SJSA1 (cell line): Measurements from ENCODE around the gene APC2. TPM values are rescaled to one million over a fixed set of nuclear protein-coding genes. Genes with fewer than 3 reads are reported as not detected.
A peak's percentile ranks its signal among the peaks of the same experiment; 100 is the strongest.

Experiments
- DNase-seq, 2 experiments: peaks; one replicate each; pipeline ENCODE4 v3.0.0-alpha.2; 2015 to 2020; ENCODE audit warnings: low spot score in 2 of 2, low read depth in 1 of 2
- H3K27ac ChIP-seq: fragments of 250-450 bp; sonication (Bioruptor Pico); 2 replicates; pipeline ENCODE4 v1.5.1; 2020; ENCODE audit warnings: mild to moderate bottlenecking, moderate library complexity
- H3K27me3 ChIP-seq: fragments of 250-450 bp; sonication (Bioruptor Pico); replicated peaks from 2 replicates; pipeline ENCODE4 v1.5.1; 2020; ENCODE audit warnings: mild to moderate bottlenecking, moderate library complexity
- H3K36me3 ChIP-seq: fragments of 250-450 bp; sonication (Bioruptor Pico); 2 replicates; pipeline ENCODE4 v1.5.1; 2020; ENCODE audit warnings: mild to moderate bottlenecking
- H3K4me1 ChIP-seq: fragments of 250-450 bp; sonication (Bioruptor Pico); replicated peaks from 2 replicates; pipeline ENCODE4 v1.6.1; 2021; ENCODE audit warnings: mild to moderate bottlenecking
- H3K4me3 ChIP-seq: fragments of 250-450 bp; sonication (Bioruptor Pico); 2 replicates; pipeline ENCODE4 v1.5.1; 2020; ENCODE audit warnings: mild to moderate bottlenecking
- H3K9me3 ChIP-seq: fragments of 250-450 bp; sonication (Bioruptor Pico); replicated peaks from 2 replicates; pipeline ENCODE4 v1.5.1; 2020; ENCODE audit warnings: mild to moderate bottlenecking
- total RNA-seq: library from RNA; depleted of rRNA; stranded (reverse); fragments of >200 nt; shearing (Covaris generic); gene quantifications from 2 replicates; pipeline ENCODE4 v1.2.3, GENCODE V29; 2014

APC2 gene
- total RNA-seq, 1 experiment from 2014 or later = not detected

DNA sequence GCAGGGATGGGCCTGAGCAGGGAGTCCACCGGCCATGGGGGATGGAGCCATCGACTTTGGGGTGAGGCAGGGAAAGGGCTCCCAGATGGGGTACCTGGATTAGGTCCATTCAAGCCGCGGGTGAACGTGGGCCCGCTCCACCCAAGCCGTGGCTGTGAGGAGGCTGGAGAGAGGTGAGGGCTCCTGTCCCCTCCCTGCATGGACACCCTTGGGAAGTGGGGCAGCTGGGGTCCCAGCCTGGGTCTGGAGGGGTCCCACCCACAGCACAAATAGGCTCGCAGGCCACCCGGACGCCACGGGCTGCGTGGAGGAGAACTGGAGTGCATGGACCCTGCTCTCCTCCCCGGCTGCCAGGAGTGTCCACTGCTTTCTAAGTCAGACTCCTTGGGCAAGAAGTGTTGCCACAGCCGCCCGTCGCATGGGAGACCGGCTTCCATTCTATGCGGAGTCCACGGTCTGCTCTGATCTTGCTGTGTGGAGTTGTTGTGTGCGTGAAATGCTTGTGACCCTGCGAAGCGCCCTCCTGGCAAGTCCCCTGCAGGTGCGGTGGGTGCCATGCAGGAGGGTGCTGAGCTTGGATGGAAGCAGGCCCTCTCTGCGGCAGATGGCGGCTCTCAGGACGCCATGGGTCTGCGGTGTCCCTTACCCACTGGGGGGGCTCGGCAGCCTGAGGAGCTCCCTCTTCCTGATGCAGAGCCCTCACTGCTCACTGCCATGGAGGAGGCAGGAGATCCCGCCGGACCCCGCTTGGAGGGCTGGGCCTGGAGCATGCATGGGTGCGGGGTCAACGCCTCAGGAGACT, 40.5 kb upstream of the APC2 start:
- H3K4me1 ChIP-seq = peaks cover 30% of the 10 kb centered on the region
- H3K36me3 ChIP-seq = peaks cover 67% of the 10 kb centered on the region
- no peak for DNase-seq
- peak overlapping the region; percentile 91; the same call in 1 of the 2 replicates for H3K27ac ChIP-seq
- H3K27me3 ChIP-seq = no peaks in the 10 kb centered on the region
- peak overlapping the region; percentile 98 for H3K4me3 ChIP-seq
- H3K9me3 ChIP-seq = no peaks in the 10 kb centered on the region; the same call in 1 of the 2 replicates

DNA sequence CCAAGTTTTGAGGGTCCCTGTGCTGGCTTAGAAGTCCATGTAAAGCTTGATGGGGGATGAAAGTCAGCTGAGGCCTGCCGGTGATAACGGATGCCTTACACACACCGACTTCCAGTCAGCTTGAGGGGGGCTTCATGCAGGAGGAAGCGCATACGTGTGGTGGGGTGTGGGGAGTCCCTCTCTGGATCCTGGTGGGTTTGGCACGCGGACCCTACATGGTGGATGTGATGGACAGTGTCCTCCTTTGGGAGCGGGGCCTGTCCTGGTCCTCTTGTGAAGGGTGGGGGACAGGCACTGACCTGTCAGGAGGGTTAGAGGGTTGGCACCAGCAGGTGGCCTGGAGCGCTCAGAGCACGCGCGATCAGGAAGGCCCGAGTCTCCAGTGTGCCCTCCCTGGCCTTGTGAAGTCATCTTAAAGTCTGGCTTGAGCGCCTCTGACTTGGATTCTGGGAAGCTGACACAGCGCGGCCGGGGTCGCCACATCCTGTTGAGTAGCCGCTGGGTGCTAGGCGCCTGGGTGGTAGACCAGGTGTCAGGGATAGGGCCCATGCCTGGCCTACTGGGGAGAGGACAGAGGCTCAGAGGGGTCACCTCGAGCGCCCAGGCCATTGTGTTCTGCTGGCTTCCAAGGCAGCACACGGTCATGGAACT, 39.7 kb upstream of the APC2 start:
- Histone ChIP-seq H3K4me3 (no peak overlapping the region), H3K27ac (no peak overlapping the region), H3K4me1 (peaks cover 30% of the 10 kb centered on the region), H3K36me3 (peaks cover 71% of the 10 kb centered on the region), H3K27me3 (no peaks in the 10 kb centered on the region), H3K9me3 (no peaks in the 10 kb centered on the region; the same call in 1 of the 2 replicates)
- DNase-seq = no peak

DNA sequence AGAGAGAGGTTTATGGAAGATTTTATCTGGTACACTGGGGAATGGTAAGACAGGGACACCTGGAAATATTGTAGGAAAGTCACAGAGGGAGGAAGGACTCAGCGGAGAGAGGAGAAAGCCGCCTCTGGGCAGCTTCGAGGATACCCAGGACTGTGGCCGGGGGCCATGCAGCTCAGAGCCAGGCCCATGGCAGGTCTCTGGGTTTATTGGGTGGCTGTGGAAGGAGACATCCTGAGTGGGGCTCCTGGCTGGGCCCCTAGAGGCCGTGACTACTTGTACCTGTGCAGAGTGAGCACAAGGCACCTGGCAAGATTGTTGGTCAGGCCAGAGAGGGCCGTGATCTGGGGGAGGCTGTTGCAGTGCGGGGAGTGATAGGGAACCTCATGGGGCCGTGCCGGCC, 39.1 kb upstream of the APC2 start:
- no peaks in the 10 kb centered on the region; the same call in 1 of the 2 replicates for H3K9me3 ChIP-seq
- peaks cover 75% of the 10 kb centered on the region for H3K36me3 ChIP-seq
- H3K4me1 ChIP-seq = peaks cover 30% of the 10 kb centered on the region
- no peak overlapping the region for H3K27ac ChIP-seq
- DNase-seq = no peak
- H3K27me3 ChIP-seq = no peaks in the 10 kb centered on the region
- H3K4me3 ChIP-seq = no peak overlapping the region

DNA sequence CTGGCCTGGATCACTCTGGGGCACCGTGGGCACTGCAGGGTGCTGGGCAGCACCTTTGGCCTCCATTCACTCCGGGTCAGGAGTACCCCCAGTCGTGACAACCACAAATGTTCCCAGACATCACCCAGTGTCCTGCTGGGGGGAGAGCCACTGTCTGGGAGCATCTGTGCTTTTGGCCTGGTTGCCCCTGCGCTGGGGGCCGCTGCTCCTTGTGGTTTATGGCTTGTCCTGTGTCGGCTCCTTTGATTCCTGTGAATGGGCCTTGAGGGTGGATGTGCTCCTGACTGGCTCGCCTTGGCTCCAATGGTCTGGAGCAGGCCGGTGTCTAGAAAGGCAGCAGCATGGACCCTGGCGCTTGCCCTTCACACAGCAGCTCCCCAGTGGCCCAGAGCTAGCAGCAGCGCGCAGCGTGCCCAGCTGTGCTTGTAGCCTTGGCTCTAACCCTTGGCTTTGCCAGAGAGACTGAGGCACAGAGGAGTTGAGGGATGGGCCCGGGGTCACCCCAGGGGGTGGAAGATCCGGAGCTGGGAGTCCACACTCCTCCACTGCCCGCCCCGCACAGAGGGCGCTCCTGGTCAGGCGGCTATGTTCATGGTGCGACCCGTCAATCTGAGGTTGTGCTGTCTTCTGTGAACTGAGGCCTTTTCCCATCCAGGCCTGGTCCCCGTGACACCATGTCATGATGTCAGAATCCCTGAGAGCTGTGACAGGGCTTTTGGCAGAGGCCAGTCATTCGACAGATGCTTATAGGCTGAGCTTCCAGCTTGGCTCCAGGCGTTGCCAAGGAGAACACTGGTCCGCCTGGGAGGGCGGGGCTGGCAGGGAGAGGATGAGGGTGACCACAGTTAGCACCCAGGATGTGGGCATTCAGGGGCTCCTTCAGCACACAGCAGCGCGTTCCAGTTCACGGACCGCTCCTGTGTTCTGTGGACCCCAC, 38.4 kb upstream of the APC2 start:
- no peak for DNase-seq
- H3K4me1 ChIP-seq = peaks cover 29% of the 10 kb centered on the region
- H3K36me3 ChIP-seq = peaks cover 83% of the 10 kb centered on the region
- H3K4me3 ChIP-seq = no peak overlapping the region
- H3K27me3 ChIP-seq = no peaks in the 10 kb centered on the region
- H3K27ac ChIP-seq = no peak overlapping the region
- no peaks in the 10 kb centered on the region; the same call in 1 of the 2 replicates for H3K9me3 ChIP-seq

DNA sequence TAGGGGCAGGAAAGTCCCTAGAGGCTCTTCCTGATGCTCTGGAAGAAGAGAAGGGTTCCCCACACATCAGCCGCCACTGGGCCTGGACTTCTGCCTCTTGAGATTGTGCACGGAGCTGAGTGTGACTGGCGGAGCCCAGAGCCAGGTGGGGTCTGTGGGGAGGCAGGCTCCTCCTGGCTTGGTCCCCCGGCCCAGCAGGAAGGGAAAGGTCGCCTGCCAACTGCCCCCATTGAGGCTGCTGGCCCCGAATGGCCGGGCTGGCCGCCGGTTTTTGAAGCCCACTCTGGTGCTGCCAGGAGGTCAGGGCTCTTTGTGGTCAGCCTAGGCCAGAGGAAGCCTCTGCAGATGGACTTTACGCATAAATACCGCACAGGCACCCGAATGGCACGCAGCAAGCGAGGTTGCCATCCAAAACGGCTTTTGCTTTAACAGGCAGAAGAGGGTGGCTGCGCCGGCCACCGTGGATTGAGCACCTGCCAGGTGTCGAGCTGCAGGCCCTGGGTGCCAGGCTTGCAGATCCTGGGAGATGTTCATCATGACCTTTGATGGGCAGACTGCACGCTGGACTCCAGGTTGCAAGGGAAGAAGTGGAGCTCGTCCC, 37.5 kb upstream of the APC2 start:
- H3K4me3 ChIP-seq = no peak overlapping the region
- DNase-seq = no peak
- H3K36me3 ChIP-seq = peaks cover 92% of the 10 kb centered on the region
- no peaks in the 10 kb centered on the region; the same call in 1 of the 2 replicates for H3K9me3 ChIP-seq
- peaks cover 23% of the 10 kb centered on the region for H3K4me1 ChIP-seq
- no peak overlapping the region for H3K27ac ChIP-seq
- no peaks in the 10 kb centered on the region for H3K27me3 ChIP-seq

DNA sequence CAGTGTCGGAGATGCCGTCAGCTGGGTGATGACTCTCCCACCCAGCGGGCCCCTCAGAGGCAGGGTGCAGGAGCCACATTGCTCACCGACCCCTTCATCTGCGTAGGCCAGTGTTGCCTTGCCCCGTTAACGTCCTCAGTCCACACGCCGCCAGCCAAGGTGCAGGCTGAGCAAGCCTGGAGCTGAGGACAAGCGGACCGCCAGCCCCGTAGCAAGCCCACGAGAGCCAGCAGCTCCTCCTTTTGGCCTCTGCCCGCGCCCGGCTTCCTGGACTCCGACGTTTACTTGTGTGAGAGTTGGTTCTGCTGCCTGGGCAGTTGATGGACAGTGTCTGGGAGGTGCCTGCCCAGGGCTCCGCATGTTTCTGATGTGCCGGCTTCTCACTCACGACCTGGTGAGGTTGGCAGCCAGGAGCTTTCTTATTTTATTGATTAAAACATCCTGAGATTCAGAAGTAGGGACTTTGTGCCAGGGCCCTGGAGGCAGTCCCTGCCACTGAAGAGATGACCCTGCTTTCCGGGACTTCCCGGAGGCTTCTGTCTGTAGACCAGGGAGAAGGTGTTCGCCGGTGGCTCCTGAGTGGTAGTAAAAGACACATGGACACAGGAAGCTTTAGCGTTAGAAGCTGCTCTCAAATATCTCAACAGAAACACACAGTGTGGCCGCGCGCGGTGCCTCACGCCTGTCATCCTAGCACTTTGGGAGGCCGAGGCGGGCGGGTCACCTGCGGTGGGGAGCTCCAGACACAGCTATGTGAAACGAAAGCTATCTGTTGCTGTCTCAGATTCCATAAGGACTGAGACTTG, 36.7 kb upstream of the APC2 start:
- H3K4me1 ChIP-seq = peaks cover 23% of the 10 kb centered on the region

DNA sequence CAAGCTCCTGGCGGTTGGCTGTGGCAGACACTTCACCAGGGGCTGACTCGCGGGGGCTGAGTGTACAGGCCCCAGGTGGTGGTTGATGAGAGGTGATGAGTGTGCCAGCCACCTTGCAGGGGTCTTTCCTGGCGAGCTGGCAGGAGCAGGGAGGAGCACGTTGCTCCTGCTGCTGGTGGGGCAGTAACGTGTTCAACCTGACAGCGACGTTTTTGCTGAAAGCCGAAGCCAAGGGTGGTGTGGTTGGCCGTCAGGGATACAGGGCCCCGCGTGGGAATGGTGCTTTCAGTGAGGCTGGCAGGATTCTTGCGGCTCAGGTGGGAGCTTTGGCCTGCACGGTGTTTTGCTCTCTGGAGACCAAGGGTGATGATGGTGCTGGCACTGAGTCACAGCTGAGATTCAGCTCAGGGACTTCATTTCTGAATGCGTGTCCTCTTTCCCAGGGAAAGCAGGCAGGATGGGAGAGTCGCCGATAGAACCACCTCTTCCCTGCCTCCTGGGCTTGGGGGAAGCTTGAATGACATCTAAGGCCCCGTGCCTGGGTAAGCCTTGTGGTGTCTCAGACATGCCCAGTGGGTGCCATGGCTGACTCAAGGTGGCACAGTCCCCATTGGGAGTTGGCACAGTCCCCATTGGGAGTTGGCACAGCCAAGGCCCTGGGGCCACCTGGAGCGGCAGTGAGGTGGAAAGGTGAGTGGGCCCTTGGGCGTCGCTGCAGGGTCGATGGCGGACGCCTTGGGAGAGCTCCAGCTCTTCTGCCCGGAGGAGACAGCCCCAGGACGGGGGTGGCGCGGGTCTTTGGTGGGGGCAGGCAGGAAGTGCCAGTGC, 33.7 kb upstream of the APC2 start:
- Histone ChIP-seq H3K27me3 (no peaks in the 10 kb centered on the region), H3K4me3 (no peak overlapping the region), H3K27ac (no peak overlapping the region), H3K9me3 (no peaks in the 10 kb centered on the region), H3K4me1 (no peaks in the 10 kb centered on the region), H3K36me3 (peaks cover 83% of the 10 kb centered on the region)
- no peak for DNase-seq

More for the DNA sequence above, 36.7 kb upstream of the APC2 start:
- H3K27me3 ChIP-seq = no peaks in the 10 kb centered on the region
- H3K36me3 ChIP-seq = peaks cover 92% of the 10 kb centered on the region
- DNase-seq = no peak
- no peaks in the 10 kb centered on the region for H3K9me3 ChIP-seq
- no peak overlapping the region for H3K27ac ChIP-seq
- H3K4me3 ChIP-seq = no peak overlapping the region

DNA sequence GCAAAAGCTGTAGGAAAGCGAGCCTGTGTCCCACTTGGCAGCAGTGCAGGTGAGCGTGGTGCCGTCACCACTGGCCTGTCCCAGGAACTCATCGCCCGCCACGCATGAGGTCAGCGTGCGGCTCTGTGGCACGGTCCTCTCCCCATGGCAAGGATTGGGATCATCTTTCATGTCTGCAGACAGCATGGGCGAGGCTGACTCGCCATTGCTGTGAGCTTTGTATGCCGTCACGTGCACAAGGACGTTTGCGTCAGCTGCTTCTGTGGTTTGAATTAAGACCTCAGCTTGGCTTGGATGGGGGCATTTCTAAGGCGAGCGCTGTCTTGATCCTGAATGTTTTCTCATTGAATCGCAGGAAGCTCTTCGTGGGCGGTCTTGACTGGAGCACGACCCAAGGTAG, 32.8 kb upstream of the APC2 start:
- no peak overlapping the region for H3K4me3 ChIP-seq

DNA sequence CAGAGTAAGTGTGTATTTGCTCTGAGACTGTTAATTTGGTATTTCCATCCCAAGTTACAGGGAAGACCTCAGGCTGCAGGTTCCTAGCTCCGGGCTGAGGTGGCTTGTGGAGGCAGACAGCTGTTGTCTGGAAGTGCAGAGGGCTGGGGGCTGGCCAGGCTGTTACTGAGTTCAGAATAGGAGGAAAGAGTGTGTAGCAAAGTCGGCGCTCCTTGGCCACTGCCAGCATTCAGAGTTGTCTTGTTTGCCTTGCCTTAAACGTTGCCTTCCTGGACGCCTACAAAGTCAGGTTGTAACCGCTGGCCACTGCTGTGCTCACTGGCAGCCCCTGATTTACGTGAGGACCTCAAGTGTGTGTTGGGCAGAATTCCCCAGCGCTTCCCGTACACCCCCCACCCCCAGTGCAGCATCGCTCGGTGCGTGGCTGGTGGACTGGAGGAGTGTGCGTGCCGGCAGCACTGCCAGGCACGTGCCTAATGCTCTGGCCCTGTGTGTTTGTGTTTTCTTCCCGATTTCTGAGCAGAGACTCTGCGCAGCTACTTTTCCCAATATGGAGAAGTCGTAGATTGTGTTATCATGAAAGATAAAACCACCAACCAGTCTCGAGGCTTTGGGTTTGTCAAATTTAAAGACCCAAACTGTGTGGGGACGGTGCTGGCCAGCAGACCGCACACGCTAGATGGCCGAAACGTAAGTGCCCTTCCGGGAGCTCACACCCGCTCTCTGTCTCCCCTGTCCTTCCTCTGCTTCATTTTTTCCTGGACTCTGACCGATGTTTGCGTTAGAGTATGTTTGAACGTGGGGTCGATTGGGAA, 32.0 kb upstream of the APC2 start:
- H3K27me3 ChIP-seq = no peaks in the 10 kb centered on the region
- H3K27ac ChIP-seq = no peak overlapping the region
- H3K4me1 ChIP-seq = no peaks in the 10 kb centered on the region
- no peaks in the 10 kb centered on the region for H3K9me3 ChIP-seq
- DNase-seq = no peak
- H3K36me3 ChIP-seq = peaks cover 86% of the 10 kb centered on the region
- no peak overlapping the region for H3K4me3 ChIP-seq

More for the DNA sequence above, 32.8 kb upstream of the APC2 start:
- H3K27ac ChIP-seq = no peak overlapping the region
- H3K4me1 ChIP-seq = no peaks in the 10 kb centered on the region
- no peaks in the 10 kb centered on the region for H3K9me3 ChIP-seq
- no peak for DNase-seq
- H3K27me3 ChIP-seq = no peaks in the 10 kb centered on the region
- H3K36me3 ChIP-seq = peaks cover 84% of the 10 kb centered on the region

DNA sequence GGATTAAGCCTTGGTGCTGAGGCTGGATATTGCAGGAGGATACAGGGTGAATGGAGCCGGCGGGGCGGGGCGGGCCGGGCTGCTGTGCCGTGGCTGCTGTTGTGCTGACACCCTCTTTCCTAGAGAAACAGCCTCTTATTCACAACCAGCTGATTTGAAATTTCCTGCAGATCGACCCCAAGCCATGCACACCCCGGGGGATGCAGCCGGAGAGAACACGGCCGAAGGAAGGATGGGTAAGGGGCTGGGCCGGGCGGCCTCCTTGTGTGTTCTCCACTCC, 31.5 kb upstream of the APC2 start:
- H3K9me3 ChIP-seq = no peaks in the 10 kb centered on the region; the same call in 1 of the 2 replicates
- no peak overlapping the region for H3K27ac ChIP-seq
- no peaks in the 10 kb centered on the region for H3K27me3 ChIP-seq
- H3K4me3 ChIP-seq = no peak overlapping the region
- peaks cover 86% of the 10 kb centered on the region for H3K36me3 ChIP-seq
- DNase-seq = no peak
- H3K4me1 ChIP-seq = no peaks in the 10 kb centered on the region

DNA sequence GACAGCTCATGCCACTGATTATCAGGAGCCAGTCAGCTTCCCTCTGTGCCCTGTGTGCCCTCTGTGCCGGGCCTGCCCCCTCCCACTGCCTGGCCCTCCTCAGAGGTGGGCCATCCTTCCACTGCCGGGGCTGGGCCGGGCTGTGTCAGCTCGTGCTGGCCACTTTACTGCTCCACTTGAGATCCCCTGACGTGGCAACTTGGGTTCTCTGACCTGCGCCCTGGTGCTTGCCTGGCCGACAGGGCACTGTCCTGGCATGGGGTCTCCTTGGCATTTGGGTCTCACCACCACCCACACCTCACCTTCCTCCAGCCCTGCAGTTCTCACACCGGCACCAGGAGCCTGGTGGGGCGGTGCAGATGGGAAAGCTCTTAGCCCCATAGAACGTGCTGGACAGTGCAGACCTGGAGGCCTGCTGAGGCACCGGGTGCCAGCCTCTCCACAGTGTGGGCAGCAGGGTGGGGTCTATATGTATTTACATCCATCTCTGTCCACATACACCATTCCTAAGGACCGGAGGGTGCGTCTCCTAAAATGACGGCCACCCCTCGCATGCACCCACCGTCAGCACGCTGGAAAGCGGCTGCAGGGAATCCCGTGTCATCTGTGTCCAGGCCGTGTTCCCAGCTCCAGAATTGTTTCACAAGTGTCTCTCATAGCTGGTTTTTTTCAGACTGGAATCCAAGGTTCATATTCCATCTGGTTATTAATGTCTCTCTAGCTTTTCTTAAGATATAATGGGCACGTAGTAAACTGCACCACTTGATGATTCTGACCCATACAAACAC, 30.8 kb upstream of the APC2 start:
- Histone ChIP-seq H3K27me3 (no peaks in the 10 kb centered on the region), H3K4me1 (no peaks in the 10 kb centered on the region), H3K27ac (no peak overlapping the region), H3K9me3 (no peaks in the 10 kb centered on the region; the same call in 1 of the 2 replicates), H3K36me3 (peaks cover 84% of the 10 kb centered on the region), H3K4me3 (no peak overlapping the region)
- DNase-seq = no peak
